ENCODE measurements around the gene OR51I2.

The OR51I2 gene

GRCh38 chr11:5505363-5506048, 56.4 kb downstream of the OR51I2 start:
- in situ Hi-C loops (cut with MboI; ENCODE audit: low sequenced_read_pairs), result no loop called here
